ENCODE data around the gene DMXL1. TPM values are rescaled to one million over a fixed set of nuclear protein-coding genes. Genes with fewer than 3 reads are reported as not detected.

Gene DMXL1
- total and polyA plus RNA-seq, 2 experiments from 2014 or later = 28.4 to 41.7 TPM

- TF ChIP-seq ZNF114 (CRISPR knock-in tag; IDR thresholded peaks at IDR 0.05) (no peak), CTCF (conservative IDR thresholded peaks at IDR 0.05; ENCODE audit: low read depth in 2 of 2) (no peak), NANOG (IDR thresholded peaks at IDR 0.05; ENCODE audit: borderline replicate concordance) (no peak), ZNF331 (CRISPR knock-in tag; IDR thresholded peaks at IDR 0.05; ENCODE audit: low read depth) (no peak)
- H3K27ac Mint-ChIP-seq = peak overlapping the region; percentile 67
- ATAC-seq = peak; percentile 69
- Histone ChIP-seq H3K27ac (ENCODE audit: low read depth) (peak overlapping the region; percentile 1; the same call in 1 of the 2 replicates), H4K20me1 (replicated peaks; ENCODE audit: insufficient read depth) (no peaks in the 10 kb centered on the region), H3K27me3 (ENCODE audit: insufficient read depth) (no peaks in the 10 kb centered on the region), H2AFZ (no peak overlapping the region), H3K4me1 (ENCODE audit: insufficient read depth) (peaks cover 21% of the 10 kb centered on the region), H3K79me2 (replicated peaks; ENCODE audit: insufficient read depth) (no peaks in the 10 kb centered on the region), H3K36me3 (ENCODE audit: insufficient read depth) (no peaks in the 10 kb centered on the region), H3F3A (replicated peaks; ENCODE audit: low read depth) (no peaks in the 10 kb centered on the region), H3K9me2 (ENCODE audit: insufficient read depth) (no peaks in the 10 kb centered on the region), H3K4me3 (no peak overlapping the region), H3K4me2 (peak overlapping the region; percentile 23; the same call in 1 of the 2 replicates)
- no peak overlapping the region for H3K4me3 Mint-ChIP-seq
- peak; percentile 13 for DNase-seq (ENCODE audit: low spot score)
- peaks cover 3% of the 10 kb centered on the region; the same call in 1 of the 3 replicates for H3K36me3 Mint-ChIP-seq (ENCODE audit: low read depth)
- H3K9me3 Mint-ChIP-seq = no peaks in the 10 kb centered on the region
- H3K27me3 Mint-ChIP-seq (ENCODE audit: insufficient read depth, low read depth, poor library complexity) = no peaks in the 10 kb centered on the region
- peaks cover 14% of the 10 kb centered on the region for H3K4me1 Mint-ChIP-seq
Measured at GRCh38 chr5:119243888-119244287, 173.0 kb downstream of the DMXL1 start.

- H3K36me3 Mint-ChIP-seq (ENCODE audit: low read depth) = peaks cover 16% of the 10 kb centered on the region
- H3K27ac ChIP-seq (ENCODE audit: low read depth) = no peak overlapping the region
- H4K20me1 ChIP-seq (replicated peaks; ENCODE audit: insufficient read depth) = no peaks in the 10 kb centered on the region
- no peak overlapping the region for H3K4me3 ChIP-seq
- H3K27ac Mint-ChIP-seq = peak overlapping the region; percentile 78; the same call in 1 of the 2 replicates
- no peaks in the 10 kb centered on the region for H3K36me3 ChIP-seq (ENCODE audit: insufficient read depth)
- no peak for ATAC-seq
- no peak overlapping the region for H3K4me2 ChIP-seq
- no peaks in the 10 kb centered on the region for H3K9me2 ChIP-seq (ENCODE audit: insufficient read depth)
- H3K4me1 ChIP-seq (ENCODE audit: insufficient read depth) = no peaks in the 10 kb centered on the region
- H3F3A ChIP-seq (replicated peaks; ENCODE audit: low read depth) = no peaks in the 10 kb centered on the region
- H3K27me3 Mint-ChIP-seq (ENCODE audit: insufficient read depth, low read depth, poor library complexity) = peaks cover 15% of the 10 kb centered on the region
- no peaks in the 10 kb centered on the region for H3K79me2 ChIP-seq (replicated peaks; ENCODE audit: insufficient read depth)
- no peak overlapping the region for H2AFZ ChIP-seq
- peaks cover 2% of the 10 kb centered on the region; the same call in 2 of the 3 replicates for H3K4me1 Mint-ChIP-seq
- DNase-seq (ENCODE audit: low spot score) = no peak
- no peaks in the 10 kb centered on the region for H3K27me3 ChIP-seq (ENCODE audit: insufficient read depth)
- peaks cover 22% of the 10 kb centered on the region for H3K9me3 Mint-ChIP-seq
- no peak overlapping the region for H3K4me3 Mint-ChIP-seq
- no peak for TF ChIP-seq EZH2phosphoT487 (IDR thresholded peaks at IDR 0.05; ENCODE audit: unreplicated experiment)
- TF ChIP-seq ETS1 (IDR thresholded peaks at IDR 0.05) = no peak
- TF ChIP-seq NANOG (IDR thresholded peaks at IDR 0.05; ENCODE audit: borderline replicate concordance) = no peak
- no peak for TF ChIP-seq JUNB (IDR thresholded peaks at IDR 0.05; ENCODE audit: unreplicated experiment)
- TF ChIP-seq CREB1 (CRISPR knock-in tag; IDR thresholded peaks at IDR 0.05; ENCODE audit: low read depth) = no peak
- no peak for TF ChIP-seq REST (IDR thresholded peaks at IDR 0.05; ENCODE audit: unreplicated experiment)
- no peak for TF ChIP-seq STAT1 (IDR thresholded peaks at IDR 0.05; ENCODE audit: unreplicated experiment)
- TF ChIP-seq POLR2AphosphoS5 (IDR thresholded peaks at IDR 0.05; ENCODE audit: low read depth) = no peak
- TF ChIP-seq EZH2 (IDR thresholded peaks at IDR 0.05; ENCODE audit: low read depth, unreplicated experiment) = no peak
- TF ChIP-seq ZNF114 (CRISPR knock-in tag; IDR thresholded peaks at IDR 0.05) = no peak
- no peak for TF ChIP-seq CTCF (conservative IDR thresholded peaks at IDR 0.05; ENCODE audit: low read depth in 2 of 2)
- no peak for TF ChIP-seq ZNF331 (CRISPR knock-in tag; IDR thresholded peaks at IDR 0.05; ENCODE audit: low read depth)
Measured at GRCh38 chr5:119250946-119251901, 180.3 kb downstream of the DMXL1 start.
